ENCODE measurements around the gene PDE3B. TPM values are rescaled to one million over a fixed set of nuclear protein-coding genes. Genes with fewer than 3 reads are reported as not detected.
"Not testable (repeated sequence)": the region's sequence is repeated elsewhere in the genome, so short reads cannot be mapped to it uniquely, and the experiment has no call there.

The PDE3B gene
- total RNA-seq, 1 experiment from 2014 or later, result 0.23 TPM

DNA sequence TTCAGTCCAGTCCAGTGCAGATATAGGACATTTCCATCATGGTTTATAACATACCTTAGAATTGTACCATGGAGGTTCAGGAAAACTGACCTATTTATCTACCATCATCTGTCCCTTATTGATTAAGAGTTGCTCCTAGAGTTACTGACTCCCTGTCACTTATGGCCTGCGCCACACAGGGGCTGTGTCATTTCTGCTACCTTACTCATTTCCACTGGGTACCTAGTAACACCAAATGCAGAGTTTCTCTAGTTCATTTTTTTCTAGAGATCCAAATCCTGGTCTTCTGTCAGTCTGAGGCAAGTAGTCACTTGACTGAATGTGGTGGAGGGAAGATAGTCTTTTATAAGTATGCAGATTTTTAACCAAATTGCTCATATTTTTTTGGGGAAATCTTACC is 59.2 kb downstream of the PDE3B start:
- no peak for DNase-seq (ENCODE audit: unreplicated experiment)
- Mint-ChIP-seq H3K4me3 (ENCODE audit: unreplicated experiment) (no peak overlapping the region), H3K9me3 (ENCODE audit: unreplicated experiment) (no peaks in the 10 kb centered on the region), H3K4me1 (ENCODE audit: insufficient read depth, unreplicated experiment) (no peaks in the 10 kb centered on the region), H3K36me3 (ENCODE audit: insufficient read depth, unreplicated experiment) (no peaks in the 10 kb centered on the region), H3K27me3 (ENCODE audit: insufficient read depth, unreplicated experiment) (peaks cover 54% of the 10 kb centered on the region), H3K27ac (ENCODE audit: low read depth, unreplicated experiment) (no peak overlapping the region)
- CTCF ChIA-PET, result interaction anchor here (0.8 kb wide), 1 partner anchor 771 kb away, joined by 3 read pairs; no protein-coding TSS in a partner anchor
- intact Hi-C loops (cut with micrococcal nuclease), result no loop called here
- TF ChIP-seq, protein P1, sequence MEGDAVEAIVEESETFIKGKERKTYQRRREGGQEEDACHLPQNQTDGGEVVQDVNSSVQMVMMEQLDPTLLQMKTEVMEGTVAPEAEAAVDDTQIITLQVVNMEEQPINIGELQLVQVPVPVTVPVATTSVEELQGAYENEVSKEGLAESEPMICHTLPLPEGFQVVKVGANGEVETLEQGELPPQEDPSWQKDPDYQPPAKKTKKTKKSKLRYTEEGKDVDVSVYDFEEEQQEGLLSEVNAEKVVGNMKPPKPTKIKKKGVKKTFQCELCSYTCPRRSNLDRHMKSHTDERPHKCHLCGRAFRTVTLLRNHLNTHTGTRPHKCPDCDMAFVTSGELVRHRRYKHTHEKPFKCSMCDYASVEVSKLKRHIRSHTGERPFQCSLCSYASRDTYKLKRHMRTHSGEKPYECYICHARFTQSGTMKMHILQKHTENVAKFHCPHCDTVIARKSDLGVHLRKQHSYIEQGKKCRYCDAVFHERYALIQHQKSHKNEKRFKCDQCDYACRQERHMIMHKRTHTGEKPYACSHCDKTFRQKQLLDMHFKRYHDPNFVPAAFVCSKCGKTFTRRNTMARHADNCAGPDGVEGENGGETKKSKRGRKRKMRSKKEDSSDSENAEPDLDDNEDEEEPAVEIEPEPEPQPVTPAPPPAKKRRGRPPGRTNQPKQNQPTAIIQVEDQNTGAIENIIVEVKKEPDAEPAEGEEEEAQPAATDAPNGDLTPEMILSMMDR (IDR thresholded peaks at IDR 0.05; ENCODE audit: unreplicated experiment), result no peak
- POLR2A ChIA-PET, result no interaction called here
- no TSS peak for BruUV-seq (replicated peaks)

DNA sequence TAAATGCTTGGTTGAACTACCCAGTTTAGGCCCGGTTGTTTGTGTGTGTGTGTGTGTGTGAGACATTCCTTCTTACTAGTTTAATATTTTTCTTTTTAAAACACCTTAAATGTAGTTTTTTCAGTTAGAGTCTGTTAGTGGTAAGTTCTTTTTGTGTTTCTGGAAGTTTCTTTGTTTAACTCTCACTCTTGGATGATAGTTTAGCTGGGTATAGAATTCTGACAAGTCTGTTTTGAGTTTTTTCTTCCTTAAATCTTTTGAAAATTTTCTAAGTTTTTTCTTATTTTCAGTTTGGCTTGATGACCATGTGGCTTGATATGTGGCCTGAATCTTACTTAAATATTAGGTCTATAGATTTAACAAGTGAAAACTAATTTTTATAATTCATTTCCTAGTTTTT is 60.1 kb downstream of the PDE3B start:
- Mint-ChIP-seq H3K27ac (ENCODE audit: low read depth, unreplicated experiment) (no peak overlapping the region), H3K4me1 (ENCODE audit: insufficient read depth, unreplicated experiment) (no peaks in the 10 kb centered on the region), H3K27me3 (ENCODE audit: insufficient read depth, unreplicated experiment) (peaks cover 62% of the 10 kb centered on the region), H3K4me3 (ENCODE audit: unreplicated experiment) (no peak overlapping the region), H3K36me3 (ENCODE audit: insufficient read depth, unreplicated experiment) (no peaks in the 10 kb centered on the region), H3K9me3 (ENCODE audit: unreplicated experiment) (no peaks in the 10 kb centered on the region)
- TF ChIP-seq, protein P1 (IDR thresholded peaks at IDR 0.05; ENCODE audit: unreplicated experiment), result no peak
- no peak for DNase-seq (ENCODE audit: unreplicated experiment)
- BruUV-seq (replicated peaks), result no TSS peak
- ChIA-PET CTCF (no interaction called here), POLR2A (no interaction called here)
- intact Hi-C loops (cut with micrococcal nuclease), result no loop called here

DNA sequence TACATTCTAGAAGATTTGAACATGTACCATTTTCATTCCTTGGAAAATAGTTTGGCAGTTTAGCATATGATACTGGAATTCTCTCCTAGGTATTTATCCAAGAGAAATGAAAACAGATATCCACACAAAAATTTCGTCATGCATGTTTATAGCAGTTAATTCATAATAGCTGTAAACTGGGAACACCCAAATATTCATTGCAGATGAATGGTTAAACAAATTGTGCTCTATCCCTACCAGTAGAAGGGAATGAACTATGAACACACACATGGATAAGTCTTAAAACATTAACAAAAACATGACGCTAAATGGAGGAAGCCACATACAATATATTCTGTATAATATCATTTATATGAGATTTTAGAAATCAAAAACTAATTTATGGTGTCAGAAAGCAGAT is 61.5 kb downstream of the PDE3B start:
- TF ChIP-seq, protein P1 (IDR thresholded peaks at IDR 0.05; ENCODE audit: unreplicated experiment), result no peak
- DNase-seq (ENCODE audit: unreplicated experiment), result no peak
- Mint-ChIP-seq H3K36me3 (ENCODE audit: insufficient read depth, unreplicated experiment) (no peaks in the 10 kb centered on the region), H3K27ac (ENCODE audit: low read depth, unreplicated experiment) (no peak overlapping the region), H3K9me3 (ENCODE audit: unreplicated experiment) (no peaks in the 10 kb centered on the region), H3K27me3 (ENCODE audit: insufficient read depth, unreplicated experiment) (peaks cover 76% of the 10 kb centered on the region), H3K4me1 (ENCODE audit: insufficient read depth, unreplicated experiment) (no peaks in the 10 kb centered on the region), H3K4me3 (ENCODE audit: unreplicated experiment) (no peak overlapping the region)
- intact Hi-C loops (cut with micrococcal nuclease), result no loop called here
- POLR2A ChIA-PET, result no interaction called here
- BruUV-seq (replicated peaks), result no TSS peak
- CTCF ChIA-PET, result no interaction called here

- TF ChIP-seq, protein P1 (IDR thresholded peaks at IDR 0.05; ENCODE audit: unreplicated experiment), result no peak
- POLR2A ChIA-PET, result no interaction called here
- Mint-ChIP-seq H3K27ac (ENCODE audit: low read depth, unreplicated experiment) (no peak overlapping the region), H3K27me3 (ENCODE audit: insufficient read depth, unreplicated experiment) (peaks cover 35% of the 10 kb centered on the region), H3K4me1 (ENCODE audit: insufficient read depth, unreplicated experiment) (no peaks in the 10 kb centered on the region), H3K4me3 (ENCODE audit: unreplicated experiment) (no peak overlapping the region), H3K36me3 (ENCODE audit: insufficient read depth, unreplicated experiment) (no peaks in the 10 kb centered on the region), H3K9me3 (ENCODE audit: unreplicated experiment) (no peaks in the 10 kb centered on the region)
- BruUV-seq (replicated peaks), result no TSS peak
- CTCF ChIA-PET, result interaction anchor here (0.6 kb wide), 2 partner anchors 12 to 73 kb away, joined by 3 read pairs; no protein-coding TSS in a partner anchor
- DNase-seq (ENCODE audit: unreplicated experiment), result no peak
- intact Hi-C loops (cut with micrococcal nuclease), result no loop called here
Observed at GRCh38 chr11:14713496-14714244, 70.1 kb downstream of the PDE3B start.

- POLR2A ChIA-PET; H3K27ac Mint-ChIP-seq (ENCODE audit: low read depth, unreplicated experiment); H3K36me3 Mint-ChIP-seq (ENCODE audit: insufficient read depth, unreplicated experiment); H3K4me3 Mint-ChIP-seq (ENCODE audit: unreplicated experiment); intact Hi-C loops (cut with micrococcal nuclease); H3K9me3 Mint-ChIP-seq (ENCODE audit: unreplicated experiment); CTCF ChIA-PET; BruUV-seq (replicated peaks); H3K4me1 Mint-ChIP-seq (ENCODE audit: insufficient read depth, unreplicated experiment): not testable (repeated sequence)
- peak; percentile 8 for DNase-seq (ENCODE audit: unreplicated experiment)
- H3K27me3 Mint-ChIP-seq (ENCODE audit: insufficient read depth, unreplicated experiment), result peaks cover 15% of the 10 kb centered on the region
Observed at GRCh38 chr11:14715669-14716068, 72.1 kb downstream of the PDE3B start.
